ENCODE data around the gene FAM222A. TPM values are rescaled to one million over a fixed set of nuclear protein-coding genes. Genes with fewer than 3 reads are reported as not detected.

Gene FAM222A
- total RNA-seq, 1 experiment from 2014 or later = 2.8 TPM

GRCh38 chr12:109789526-109790048, 76.0 kb downstream of the FAM222A start:
- Histone ChIP-seq H3K23ac (ENCODE audit: insufficient read length, low read depth, low read length) (no peak overlapping the region), H4K8ac (replicated peaks; ENCODE audit: insufficient read length, low read depth, low read length) (no peak overlapping the region), H3K9ac (ENCODE audit: extremely low read depth, insufficient read length, low read length) (no peak overlapping the region), H3K27ac (ENCODE audit: insufficient read length, low read depth, low read length) (no peak overlapping the region), H2BK15ac (ENCODE audit: low read depth, low read length) (no peak overlapping the region), H3K9me3 (ENCODE audit: control insufficient read depth, low read depth, low read length) (no peaks in the 10 kb centered on the region), H4K91ac (ENCODE audit: insufficient read length, low read depth, low read length) (no peak overlapping the region), H3K4me1 (ENCODE audit: insufficient read depth, low read length) (no peaks in the 10 kb centered on the region), H4K5ac (ENCODE audit: insufficient read length, low read depth, low read length) (no peak overlapping the region), H2BK12ac (ENCODE audit: insufficient read length, low read depth, low read length) (no peak overlapping the region), H2BK120ac (ENCODE audit: low read depth, low read length, poor library complexity, severe bottlenecking) (no peak overlapping the region), H3K4me2 (ENCODE audit: insufficient read depth, insufficient read length, low read length) (no peak overlapping the region), H2AFZ (ENCODE audit: low read length) (no peak overlapping the region), H3K79me2 (ENCODE audit: insufficient read depth, low read length) (no peaks in the 10 kb centered on the region), H3K79me1 (ENCODE audit: insufficient read depth, low read depth, low read length, poor library complexity, severe bottlenecking) (no peaks in the 10 kb centered on the region), H3K4ac (ENCODE audit: low read depth, low read length) (no peak overlapping the region), H3T11ph (ENCODE audit: low read length) (no peak overlapping the region), H4K20me1 (ENCODE audit: control insufficient read depth, insufficient read depth, insufficient read length) (no peaks in the 10 kb centered on the region), H2BK5ac (ENCODE audit: insufficient read length, low read length) (no peak overlapping the region), H3K27me3 (ENCODE audit: insufficient read depth, low read length) (no peaks in the 10 kb centered on the region), H3K14ac (ENCODE audit: insufficient read depth, low read length) (no peak overlapping the region), H3K23me2 (ENCODE audit: insufficient read length, low read depth, low read length, poor library complexity, severe bottlenecking) (peaks cover 3% of the 10 kb centered on the region), H3K18ac (ENCODE audit: insufficient read length, low read depth, low read length) (no peak overlapping the region), H2AK5ac (ENCODE audit: insufficient read length, low read length) (no peak overlapping the region), H2BK20ac (ENCODE audit: low read depth, low read length, poor library complexity, severe bottlenecking) (no peak overlapping the region), H3K56ac (ENCODE audit: insufficient read length, low read depth, low read length) (no peak overlapping the region)
- TF ChIP-seq CTCF (conservative IDR thresholded peaks at IDR 0.05) = no peak
- no peak for DNase-seq
- Mint-ChIP-seq H3K9me3 (no peaks in the 10 kb centered on the region), H3K27me3 (ENCODE audit: low read depth) (no peaks in the 10 kb centered on the region), H3K4me1 (peaks cover 10 to 12% of the 10 kb centered on the region in 2 experiments), H3K36me3 (ENCODE audit: insufficient read depth in 1 of 3, low read depth in 3 of 3) (peaks cover 0 to 12% (median 11%) of the 10 kb centered on the region in 3 experiments; a peak in 3 of 7 replicates), H3K27ac (peak overlapping the region in 1 of 3 experiments; percentile 18; a peak in 1 of 7 replicates), H3K4me3 (no peak overlapping the region)
- WGBS (ENCODE audit: extremely low coverage, insufficient read length, low lambda C conversion rate) = no CpG with 5 or more reads among the region's 1 CpG

All from H9 (cell line).